ENCODE measurements around the gene RNU5D-1. TPM values are rescaled to one million over a fixed set of nuclear protein-coding genes. Genes with fewer than 3 reads are reported as not detected.

RNU5D-1 gene
- total RNA-seq, 1 experiment from 2014 or later, result not detected

DNA sequence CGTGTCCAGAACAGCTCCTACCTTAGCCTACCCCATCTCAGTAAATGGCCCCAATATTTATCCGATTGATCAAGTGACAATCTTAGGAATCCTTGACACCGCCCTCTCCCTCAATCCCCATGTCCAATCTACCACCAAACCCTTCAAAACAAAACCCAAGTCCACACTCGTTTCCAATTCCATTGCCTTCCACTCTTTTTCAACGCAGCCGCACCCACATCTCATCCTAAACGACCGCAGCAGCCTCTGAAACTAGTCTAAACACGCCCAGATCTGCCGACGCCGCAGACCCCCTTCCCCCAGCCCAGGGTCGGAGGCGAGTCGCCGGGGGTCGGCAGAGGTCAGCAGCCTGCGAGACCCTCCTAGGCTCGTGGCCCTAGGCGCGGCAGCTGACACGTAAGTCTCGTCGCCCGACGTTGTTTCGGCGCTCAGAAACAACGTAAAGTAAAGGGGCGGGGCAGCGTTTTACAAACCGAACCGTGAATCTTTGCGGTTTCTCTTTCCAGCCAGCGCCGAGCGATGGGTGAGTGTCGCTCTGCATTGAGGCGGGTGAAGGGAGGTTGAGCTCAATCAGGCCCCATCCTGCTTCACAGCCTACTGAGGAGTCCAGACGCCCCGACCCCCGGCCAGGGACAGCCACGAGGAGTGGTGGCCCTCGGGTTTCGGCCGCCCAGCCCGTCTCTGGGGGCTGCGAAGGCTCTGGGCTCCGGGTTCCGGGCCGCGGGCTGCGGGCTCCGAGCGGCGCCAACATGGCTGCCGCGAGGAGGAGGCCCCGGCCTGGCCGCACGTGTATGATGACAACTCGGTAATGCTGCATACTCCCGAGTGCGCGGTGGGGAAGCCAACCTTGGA lies 44.3 kb upstream of the RNU5D-1 start, which contains the start of gene RPS8 (continued):
- TF ChIP-seq ZNF317 (CRISPR knock-in tag; IDR thresholded peaks at IDR 0.05; ENCODE audit: borderline replicate concordance, low read depth), result no peak
- TF ChIP-seq, protein P1, sequence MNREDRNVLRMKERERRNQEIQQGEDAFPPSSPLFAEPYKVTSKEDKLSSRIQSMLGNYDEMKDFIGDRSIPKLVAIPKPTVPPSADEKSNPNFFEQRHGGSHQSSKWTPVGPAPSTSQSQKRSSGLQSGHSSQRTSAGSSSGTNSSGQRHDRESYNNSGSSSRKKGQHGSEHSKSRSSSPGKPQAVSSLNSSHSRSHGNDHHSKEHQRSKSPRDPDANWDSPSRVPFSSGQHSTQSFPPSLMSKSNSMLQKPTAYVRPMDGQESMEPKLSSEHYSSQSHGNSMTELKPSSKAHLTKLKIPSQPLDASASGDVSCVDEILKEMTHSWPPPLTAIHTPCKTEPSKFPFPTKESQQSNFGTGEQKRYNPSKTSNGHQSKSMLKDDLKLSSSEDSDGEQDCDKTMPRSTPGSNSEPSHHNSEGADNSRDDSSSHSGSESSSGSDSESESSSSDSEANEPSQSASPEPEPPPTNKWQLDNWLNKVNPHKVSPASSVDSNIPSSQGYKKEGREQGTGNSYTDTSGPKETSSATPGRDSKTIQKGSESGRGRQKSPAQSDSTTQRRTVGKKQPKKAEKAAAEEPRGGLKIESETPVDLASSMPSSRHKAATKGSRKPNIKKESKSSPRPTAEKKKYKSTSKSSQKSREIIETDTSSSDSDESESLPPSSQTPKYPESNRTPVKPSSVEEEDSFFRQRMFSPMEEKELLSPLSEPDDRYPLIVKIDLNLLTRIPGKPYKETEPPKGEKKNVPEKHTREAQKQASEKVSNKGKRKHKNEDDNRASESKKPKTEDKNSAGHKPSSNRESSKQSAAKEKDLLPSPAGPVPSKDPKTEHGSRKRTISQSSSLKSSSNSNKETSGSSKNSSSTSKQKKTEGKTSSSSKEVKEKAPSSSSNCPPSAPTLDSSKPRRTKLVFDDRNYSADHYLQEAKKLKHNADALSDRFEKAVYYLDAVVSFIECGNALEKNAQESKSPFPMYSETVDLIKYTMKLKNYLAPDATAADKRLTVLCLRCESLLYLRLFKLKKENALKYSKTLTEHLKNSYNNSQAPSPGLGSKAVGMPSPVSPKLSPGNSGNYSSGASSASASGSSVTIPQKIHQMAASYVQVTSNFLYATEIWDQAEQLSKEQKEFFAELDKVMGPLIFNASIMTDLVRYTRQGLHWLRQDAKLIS (CRISPR knock-in tag; IDR thresholded peaks at IDR 0.05; ENCODE audit: borderline replicate concordance), result no peak
- no peak for TF ChIP-seq NFYB (CRISPR knock-in tag; conservative IDR thresholded peaks at IDR 0.05; ENCODE audit: low read depth)
- peak; percentile 70; the same call in 1 of the 2 replicates for TF ChIP-seq SMAD3 (CRISPR knock-in tag; IDR thresholded peaks at IDR 0.05; ENCODE audit: borderline replicate concordance)
- peak; percentile 82; the same call in 1 of the 2 replicates for TF ChIP-seq ZBTB21 (CRISPR knock-in tag; IDR thresholded peaks at IDR 0.05; ENCODE audit: borderline replicate concordance)
- TF ChIP-seq TEAD1 (CRISPR knock-in tag; IDR thresholded peaks at IDR 0.05), result peak; percentile 90
- TF ChIP-seq, protein P2, sequence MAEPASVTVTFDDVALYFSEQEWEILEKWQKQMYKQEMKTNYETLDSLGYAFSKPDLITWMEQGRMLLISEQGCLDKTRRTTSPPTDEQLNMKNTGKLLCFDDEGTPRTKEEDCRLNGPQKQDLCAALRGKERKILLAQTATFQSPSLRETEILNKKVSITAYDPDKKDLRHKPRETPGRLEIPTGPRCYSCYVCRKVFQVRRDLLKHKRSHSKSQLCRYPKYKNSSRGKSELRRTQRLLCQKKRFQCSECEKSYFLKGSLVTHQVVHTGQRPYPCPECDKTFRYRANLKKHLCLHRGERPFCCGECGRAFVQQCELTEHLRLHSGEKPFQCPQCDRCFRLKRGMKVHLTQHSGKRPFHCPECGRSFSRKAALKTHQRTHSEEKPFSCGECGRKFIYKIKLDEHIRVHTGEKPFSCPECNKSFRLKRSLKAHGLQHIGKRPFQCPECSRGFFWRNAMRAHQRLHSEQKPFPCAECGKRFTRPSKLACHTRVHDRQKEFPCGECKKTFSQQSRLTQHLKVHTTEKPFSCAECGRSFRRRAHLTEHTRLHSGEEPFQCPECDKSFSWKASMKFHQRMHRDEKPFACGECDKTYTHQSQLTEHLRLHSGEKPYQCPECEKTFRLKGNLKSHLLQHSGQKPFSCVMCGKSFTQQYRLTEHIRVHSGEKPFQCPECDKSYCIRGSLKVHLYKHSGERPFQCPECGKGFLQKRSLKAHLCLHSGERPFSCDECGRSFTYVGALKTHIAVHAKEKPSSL (CRISPR knock-in tag; conservative IDR thresholded peaks at IDR 0.05), result no peak
- TF ChIP-seq, protein P3, sequence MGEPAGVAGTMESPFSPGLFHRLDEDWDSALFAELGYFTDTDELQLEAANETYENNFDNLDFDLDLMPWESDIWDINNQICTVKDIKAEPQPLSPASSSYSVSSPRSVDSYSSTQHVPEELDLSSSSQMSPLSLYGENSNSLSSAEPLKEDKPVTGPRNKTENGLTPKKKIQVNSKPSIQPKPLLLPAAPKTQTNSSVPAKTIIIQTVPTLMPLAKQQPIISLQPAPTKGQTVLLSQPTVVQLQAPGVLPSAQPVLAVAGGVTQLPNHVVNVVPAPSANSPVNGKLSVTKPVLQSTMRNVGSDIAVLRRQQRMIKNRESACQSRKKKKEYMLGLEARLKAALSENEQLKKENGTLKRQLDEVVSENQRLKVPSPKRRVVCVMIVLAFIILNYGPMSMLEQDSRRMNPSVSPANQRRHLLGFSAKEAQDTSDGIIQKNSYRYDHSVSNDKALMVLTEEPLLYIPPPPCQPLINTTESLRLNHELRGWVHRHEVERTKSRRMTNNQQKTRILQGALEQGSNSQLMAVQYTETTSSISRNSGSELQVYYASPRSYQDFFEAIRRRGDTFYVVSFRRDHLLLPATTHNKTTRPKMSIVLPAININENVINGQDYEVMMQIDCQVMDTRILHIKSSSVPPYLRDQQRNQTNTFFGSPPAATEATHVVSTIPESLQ (CRISPR knock-in tag; IDR thresholded peaks at IDR 0.05), result no peak
- TF ChIP-seq, protein P4, sequence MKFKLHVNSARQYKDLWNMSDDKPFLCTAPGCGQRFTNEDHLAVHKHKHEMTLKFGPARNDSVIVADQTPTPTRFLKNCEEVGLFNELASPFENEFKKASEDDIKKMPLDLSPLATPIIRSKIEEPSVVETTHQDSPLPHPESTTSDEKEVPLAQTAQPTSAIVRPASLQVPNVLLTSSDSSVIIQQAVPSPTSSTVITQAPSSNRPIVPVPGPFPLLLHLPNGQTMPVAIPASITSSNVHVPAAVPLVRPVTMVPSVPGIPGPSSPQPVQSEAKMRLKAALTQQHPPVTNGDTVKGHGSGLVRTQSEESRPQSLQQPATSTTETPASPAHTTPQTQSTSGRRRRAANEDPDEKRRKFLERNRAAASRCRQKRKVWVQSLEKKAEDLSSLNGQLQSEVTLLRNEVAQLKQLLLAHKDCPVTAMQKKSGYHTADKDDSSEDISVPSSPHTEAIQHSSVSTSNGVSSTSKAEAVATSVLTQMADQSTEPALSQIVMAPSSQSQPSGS (CRISPR knock-in tag; IDR thresholded peaks at IDR 0.05; ENCODE audit: borderline replicate concordance, low read depth), result no peak
- no peak; the same call in 1 of the 2 replicates for TF ChIP-seq ELF4 (CRISPR knock-in tag; IDR thresholded peaks at IDR 0.05; ENCODE audit: low read depth)
- peak; percentile 72 for TF ChIP-seq GABPB1 (CRISPR knock-in tag; IDR thresholded peaks at IDR 0.05)
- TF ChIP-seq MXD4 (CRISPR knock-in tag; IDR thresholded peaks at IDR 0.05; ENCODE audit: borderline replicate concordance), result no peak
- peak; percentile 49; the same call in 1 of the 2 replicates for TF ChIP-seq TEAD4 (CRISPR knock-in tag; IDR thresholded peaks at IDR 0.05)
- TF ChIP-seq, protein P5, sequence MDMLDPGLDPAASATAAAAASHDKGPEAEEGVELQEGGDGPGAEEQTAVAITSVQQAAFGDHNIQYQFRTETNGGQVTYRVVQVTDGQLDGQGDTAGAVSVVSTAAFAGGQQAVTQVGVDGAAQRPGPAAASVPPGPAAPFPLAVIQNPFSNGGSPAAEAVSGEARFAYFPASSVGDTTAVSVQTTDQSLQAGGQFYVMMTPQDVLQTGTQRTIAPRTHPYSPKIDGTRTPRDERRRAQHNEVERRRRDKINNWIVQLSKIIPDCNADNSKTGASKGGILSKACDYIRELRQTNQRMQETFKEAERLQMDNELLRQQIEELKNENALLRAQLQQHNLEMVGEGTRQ (CRISPR knock-in tag; IDR thresholded peaks at IDR 0.05), result peak; percentile 75
- no peak for TF ChIP-seq ZNF138 (CRISPR knock-in tag; conservative IDR thresholded peaks at IDR 0.05)
- no peak for TF ChIP-seq IRF2 (CRISPR knock-in tag; IDR thresholded peaks at IDR 0.05; ENCODE audit: borderline replicate concordance, low read depth)
- peak; percentile 94; the same call in 1 of the 2 replicates for TF ChIP-seq CREB1 (CRISPR knock-in tag; IDR thresholded peaks at IDR 0.05)
- TF ChIP-seq RORB (CRISPR knock-in tag; IDR thresholded peaks at IDR 0.05), result no peak
- no peak for TF ChIP-seq ZNF396 (CRISPR knock-in tag; IDR thresholded peaks at IDR 0.05; ENCODE audit: borderline replicate concordance)
- TF ChIP-seq, protein P6, sequence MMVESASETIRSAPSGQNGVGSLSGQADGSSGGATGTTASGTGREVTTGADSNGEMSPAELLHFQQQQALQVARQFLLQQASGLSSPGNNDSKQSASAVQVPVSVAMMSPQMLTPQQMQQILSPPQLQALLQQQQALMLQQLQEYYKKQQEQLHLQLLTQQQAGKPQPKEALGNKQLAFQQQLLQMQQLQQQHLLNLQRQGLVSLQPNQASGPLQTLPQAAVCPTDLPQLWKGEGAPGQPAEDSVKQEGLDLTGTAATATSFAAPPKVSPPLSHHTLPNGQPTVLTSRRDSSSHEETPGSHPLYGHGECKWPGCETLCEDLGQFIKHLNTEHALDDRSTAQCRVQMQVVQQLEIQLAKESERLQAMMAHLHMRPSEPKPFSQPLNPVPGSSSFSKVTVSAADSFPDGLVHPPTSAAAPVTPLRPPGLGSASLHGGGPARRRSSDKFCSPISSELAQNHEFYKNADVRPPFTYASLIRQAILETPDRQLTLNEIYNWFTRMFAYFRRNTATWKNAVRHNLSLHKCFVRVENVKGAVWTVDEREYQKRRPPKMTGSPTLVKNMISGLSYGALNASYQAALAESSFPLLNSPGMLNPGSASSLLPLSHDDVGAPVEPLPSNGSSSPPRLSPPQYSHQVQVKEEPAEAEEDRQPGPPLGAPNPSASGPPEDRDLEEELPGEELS (CRISPR knock-in tag; IDR thresholded peaks at IDR 0.05), result peak; percentile 13; the same call in 1 of the 2 replicates
- peak; percentile 92 for TF ChIP-seq ESRRA (CRISPR knock-in tag; IDR thresholded peaks at IDR 0.05; ENCODE audit: borderline replicate concordance)
- TF ChIP-seq, protein P7, sequence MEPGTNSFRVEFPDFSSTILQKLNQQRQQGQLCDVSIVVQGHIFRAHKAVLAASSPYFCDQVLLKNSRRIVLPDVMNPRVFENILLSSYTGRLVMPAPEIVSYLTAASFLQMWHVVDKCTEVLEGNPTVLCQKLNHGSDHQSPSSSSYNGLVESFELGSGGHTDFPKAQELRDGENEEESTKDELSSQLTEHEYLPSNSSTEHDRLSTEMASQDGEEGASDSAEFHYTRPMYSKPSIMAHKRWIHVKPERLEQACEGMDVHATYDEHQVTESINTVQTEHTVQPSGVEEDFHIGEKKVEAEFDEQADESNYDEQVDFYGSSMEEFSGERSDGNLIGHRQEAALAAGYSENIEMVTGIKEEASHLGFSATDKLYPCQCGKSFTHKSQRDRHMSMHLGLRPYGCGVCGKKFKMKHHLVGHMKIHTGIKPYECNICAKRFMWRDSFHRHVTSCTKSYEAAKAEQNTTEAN (CRISPR knock-in tag; IDR thresholded peaks at IDR 0.05), result no peak
- TF ChIP-seq NFE2L1 (CRISPR knock-in tag; IDR thresholded peaks at IDR 0.05), result peak; percentile 67
